ENCODE data around the gene XPA.

XPA gene

GRCh38 chr9:97710356-97711222 is 13.4 kb upstream of the XPA start:
- TF ChIP-seq NFIC (IDR thresholded peaks at IDR 0.05), result no peak
- TF ChIP-seq FOXM1 (IDR thresholded peaks at IDR 0.05; ENCODE audit: borderline replicate concordance, low read depth), result no peak
- TF ChIP-seq ZBTB7A (IDR thresholded peaks at IDR 0.05; ENCODE audit: low read depth), result no peak
- TF ChIP-seq RAD21 (IDR thresholded peaks at IDR 0.05; ENCODE audit: low read depth), result peak; percentile 93
- TF ChIP-seq TCF12 (IDR thresholded peaks at IDR 0.05; ENCODE audit: low read depth), result no peak

GRCh38 chr9:97706246-97706645 is 9.1 kb upstream of the XPA start:
- TF ChIP-seq EP300 (IDR thresholded peaks at IDR 0.05; ENCODE audit: borderline replicate concordance) (no peak), RAD21 (IDR thresholded peaks at IDR 0.05; ENCODE audit: low read depth) (no peak), REST (IDR thresholded peaks at IDR 0.05; ENCODE audit: low read depth) (no peak), ZBTB7A (IDR thresholded peaks at IDR 0.05; ENCODE audit: low read depth) (no peak), TAF1 (IDR thresholded peaks at IDR 0.05; ENCODE audit: low read depth) (no peak), CEBPB (IDR thresholded peaks at IDR 0.05) (no peak), USF1 (IDR thresholded peaks at IDR 0.05) (no peak), EGR1 (IDR thresholded peaks at IDR 0.05) (no peak), TEAD4 (IDR thresholded peaks at IDR 0.05) (no peak), FOXM1 (IDR thresholded peaks at IDR 0.05; ENCODE audit: borderline replicate concordance, low read depth) (no peak), CREB1 (IDR thresholded peaks at IDR 0.05; ENCODE audit: low read depth) (no peak), TCF12 (IDR thresholded peaks at IDR 0.05; ENCODE audit: low read depth) (no peak), YY1 (IDR thresholded peaks at IDR 0.05; ENCODE audit: low read depth) (no peak), MAX (IDR thresholded peaks at IDR 0.05) (no peak), NFIC (IDR thresholded peaks at IDR 0.05) (no peak)

- no peak for TF ChIP-seq YY1 (IDR thresholded peaks at IDR 0.05; ENCODE audit: low read depth)
- TF ChIP-seq ZBTB7A (IDR thresholded peaks at IDR 0.05; ENCODE audit: low read depth), result no peak
- no peak for TF ChIP-seq CEBPB (IDR thresholded peaks at IDR 0.05)
These were observed 8.3 kb upstream of the XPA start for GRCh38 chr9:97705354-97705950.

GRCh38 chr9:97704851-97705250 is 7.7 kb upstream of the XPA start:
- no peak for TF ChIP-seq ZBTB7A (IDR thresholded peaks at IDR 0.05; ENCODE audit: low read depth)
- no peak for TF ChIP-seq EGR1 (IDR thresholded peaks at IDR 0.05)
- no peak for TF ChIP-seq NFIC (IDR thresholded peaks at IDR 0.05)
- TF ChIP-seq MAX (IDR thresholded peaks at IDR 0.05), result no peak
- TF ChIP-seq TCF12 (IDR thresholded peaks at IDR 0.05; ENCODE audit: low read depth), result no peak

GRCh38 chr9:97704345-97704677 is 7.2 kb upstream of the XPA start:
- no peak for TF ChIP-seq NFIC (IDR thresholded peaks at IDR 0.05)
- no peak for TF ChIP-seq EGR1 (IDR thresholded peaks at IDR 0.05)
- TF ChIP-seq TAF1 (IDR thresholded peaks at IDR 0.05; ENCODE audit: low read depth), result no peak
- TF ChIP-seq TEAD4 (IDR thresholded peaks at IDR 0.05), result no peak
- no peak for TF ChIP-seq EP300 (IDR thresholded peaks at IDR 0.05; ENCODE audit: borderline replicate concordance)
- no peak for TF ChIP-seq CREB1 (IDR thresholded peaks at IDR 0.05; ENCODE audit: low read depth)
- TF ChIP-seq YY1 (IDR thresholded peaks at IDR 0.05; ENCODE audit: low read depth), result no peak
- no peak for TF ChIP-seq ZBTB7A (IDR thresholded peaks at IDR 0.05; ENCODE audit: low read depth)
- TF ChIP-seq TCF12 (IDR thresholded peaks at IDR 0.05; ENCODE audit: low read depth), result no peak
- no peak for TF ChIP-seq FOXM1 (IDR thresholded peaks at IDR 0.05; ENCODE audit: borderline replicate concordance, low read depth)
- TF ChIP-seq REST (IDR thresholded peaks at IDR 0.05; ENCODE audit: low read depth), result no peak
- TF ChIP-seq USF1 (IDR thresholded peaks at IDR 0.05), result no peak
- no peak for TF ChIP-seq MAX (IDR thresholded peaks at IDR 0.05)
- no peak for TF ChIP-seq RAD21 (IDR thresholded peaks at IDR 0.05; ENCODE audit: low read depth)
- no peak for TF ChIP-seq CEBPB (IDR thresholded peaks at IDR 0.05)
